ENCODE data around the gene GAGE12J.

DNA sequence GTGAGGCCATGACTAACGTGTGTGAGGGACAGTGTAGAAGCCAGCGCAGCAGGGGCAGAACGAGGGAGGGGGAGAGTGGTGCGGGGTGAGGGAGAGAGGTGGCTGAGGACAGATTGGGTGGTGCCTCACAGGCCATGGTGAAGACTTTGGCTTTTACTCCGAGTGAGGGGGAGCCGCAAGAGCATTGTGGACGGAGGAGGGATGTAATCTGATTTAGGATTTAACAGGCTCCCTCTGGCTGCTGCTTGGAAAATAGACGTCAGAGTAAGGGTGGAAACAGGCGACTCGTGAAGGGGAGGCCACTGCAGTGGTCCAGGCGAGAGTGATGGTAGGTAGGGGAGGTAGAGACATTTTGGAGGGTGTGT, 39.2 kb upstream of the GAGE12J start:
- TF ChIP-seq, protein P1, sequence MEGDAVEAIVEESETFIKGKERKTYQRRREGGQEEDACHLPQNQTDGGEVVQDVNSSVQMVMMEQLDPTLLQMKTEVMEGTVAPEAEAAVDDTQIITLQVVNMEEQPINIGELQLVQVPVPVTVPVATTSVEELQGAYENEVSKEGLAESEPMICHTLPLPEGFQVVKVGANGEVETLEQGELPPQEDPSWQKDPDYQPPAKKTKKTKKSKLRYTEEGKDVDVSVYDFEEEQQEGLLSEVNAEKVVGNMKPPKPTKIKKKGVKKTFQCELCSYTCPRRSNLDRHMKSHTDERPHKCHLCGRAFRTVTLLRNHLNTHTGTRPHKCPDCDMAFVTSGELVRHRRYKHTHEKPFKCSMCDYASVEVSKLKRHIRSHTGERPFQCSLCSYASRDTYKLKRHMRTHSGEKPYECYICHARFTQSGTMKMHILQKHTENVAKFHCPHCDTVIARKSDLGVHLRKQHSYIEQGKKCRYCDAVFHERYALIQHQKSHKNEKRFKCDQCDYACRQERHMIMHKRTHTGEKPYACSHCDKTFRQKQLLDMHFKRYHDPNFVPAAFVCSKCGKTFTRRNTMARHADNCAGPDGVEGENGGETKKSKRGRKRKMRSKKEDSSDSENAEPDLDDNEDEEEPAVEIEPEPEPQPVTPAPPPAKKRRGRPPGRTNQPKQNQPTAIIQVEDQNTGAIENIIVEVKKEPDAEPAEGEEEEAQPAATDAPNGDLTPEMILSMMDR (IDR thresholded peaks at IDR 0.05 in 2 of 3, conservative IDR thresholded peaks at IDR 0.05 in 1 of 3; ENCODE audit: borderline replicate concordance in 1 of 3, insufficient read depth in 1 of 3, low read depth in 2 of 3, low read length in 2 of 3), result peak; percentile 16 to 23 (median 20); a peak in 3 of 6 replicates
- TF ChIP-seq TCF7L2 (IDR thresholded peaks at IDR 0.05; ENCODE audit: borderline replicate concordance, extremely low read depth, insufficient read depth, insufficient read length) (no peak), POLR2AphosphoS5 (IDR thresholded peaks at IDR 0.05; ENCODE audit: low read depth, low read length) (no peak), JUND (IDR thresholded peaks at IDR 0.05) (no peak), SRF (IDR thresholded peaks at IDR 0.05; ENCODE audit: low read depth) (no peak), EZH2phosphoT487 (IDR thresholded peaks at IDR 0.05; ENCODE audit: borderline replicate concordance) (no peak), CBX3 (IDR thresholded peaks at IDR 0.05; ENCODE audit: low read depth) (no peak), POLR2A (IDR thresholded peaks at IDR 0.05; ENCODE audit: borderline replicate concordance, extremely low read depth, insufficient read depth, insufficient read length) (no peak), MAX (IDR thresholded peaks at IDR 0.05) (no peak), ZNF274 (IDR thresholded peaks at IDR 0.05; ENCODE audit: low read depth, low read length) (no peak), RAD21 (IDR thresholded peaks at IDR 0.05; ENCODE audit: low read depth) (peak; percentile 36; the same call in 1 of the 2 replicates), YY1 (IDR thresholded peaks at IDR 0.05; ENCODE audit: extremely low read depth, insufficient replicate concordance, low read depth, low read length) (no peak)
- TF ChIP-seq, protein P2, sequence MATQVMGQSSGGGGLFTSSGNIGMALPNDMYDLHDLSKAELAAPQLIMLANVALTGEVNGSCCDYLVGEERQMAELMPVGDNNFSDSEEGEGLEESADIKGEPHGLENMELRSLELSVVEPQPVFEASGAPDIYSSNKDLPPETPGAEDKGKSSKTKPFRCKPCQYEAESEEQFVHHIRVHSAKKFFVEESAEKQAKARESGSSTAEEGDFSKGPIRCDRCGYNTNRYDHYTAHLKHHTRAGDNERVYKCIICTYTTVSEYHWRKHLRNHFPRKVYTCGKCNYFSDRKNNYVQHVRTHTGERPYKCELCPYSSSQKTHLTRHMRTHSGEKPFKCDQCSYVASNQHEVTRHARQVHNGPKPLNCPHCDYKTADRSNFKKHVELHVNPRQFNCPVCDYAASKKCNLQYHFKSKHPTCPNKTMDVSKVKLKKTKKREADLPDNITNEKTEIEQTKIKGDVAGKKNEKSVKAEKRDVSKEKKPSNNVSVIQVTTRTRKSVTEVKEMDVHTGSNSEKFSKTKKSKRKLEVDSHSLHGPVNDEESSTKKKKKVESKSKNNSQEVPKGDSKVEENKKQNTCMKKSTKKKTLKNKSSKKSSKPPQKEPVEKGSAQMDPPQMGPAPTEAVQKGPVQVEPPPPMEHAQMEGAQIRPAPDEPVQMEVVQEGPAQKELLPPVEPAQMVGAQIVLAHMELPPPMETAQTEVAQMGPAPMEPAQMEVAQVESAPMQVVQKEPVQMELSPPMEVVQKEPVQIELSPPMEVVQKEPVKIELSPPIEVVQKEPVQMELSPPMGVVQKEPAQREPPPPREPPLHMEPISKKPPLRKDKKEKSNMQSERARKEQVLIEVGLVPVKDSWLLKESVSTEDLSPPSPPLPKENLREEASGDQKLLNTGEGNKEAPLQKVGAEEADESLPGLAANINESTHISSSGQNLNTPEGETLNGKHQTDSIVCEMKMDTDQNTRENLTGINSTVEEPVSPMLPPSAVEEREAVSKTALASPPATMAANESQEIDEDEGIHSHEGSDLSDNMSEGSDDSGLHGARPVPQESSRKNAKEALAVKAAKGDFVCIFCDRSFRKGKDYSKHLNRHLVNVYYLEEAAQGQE (IDR thresholded peaks at IDR 0.05; ENCODE audit: low read depth), result no peak
